ENCODE data around the gene CDH13. TPM values are rescaled to one million over a fixed set of nuclear protein-coding genes. Genes with fewer than 3 reads are reported as not detected.

CDH13 gene
- total RNA-seq, 2 donors from 2014 or later: 4.1 to 7.1 TPM

DNA sequence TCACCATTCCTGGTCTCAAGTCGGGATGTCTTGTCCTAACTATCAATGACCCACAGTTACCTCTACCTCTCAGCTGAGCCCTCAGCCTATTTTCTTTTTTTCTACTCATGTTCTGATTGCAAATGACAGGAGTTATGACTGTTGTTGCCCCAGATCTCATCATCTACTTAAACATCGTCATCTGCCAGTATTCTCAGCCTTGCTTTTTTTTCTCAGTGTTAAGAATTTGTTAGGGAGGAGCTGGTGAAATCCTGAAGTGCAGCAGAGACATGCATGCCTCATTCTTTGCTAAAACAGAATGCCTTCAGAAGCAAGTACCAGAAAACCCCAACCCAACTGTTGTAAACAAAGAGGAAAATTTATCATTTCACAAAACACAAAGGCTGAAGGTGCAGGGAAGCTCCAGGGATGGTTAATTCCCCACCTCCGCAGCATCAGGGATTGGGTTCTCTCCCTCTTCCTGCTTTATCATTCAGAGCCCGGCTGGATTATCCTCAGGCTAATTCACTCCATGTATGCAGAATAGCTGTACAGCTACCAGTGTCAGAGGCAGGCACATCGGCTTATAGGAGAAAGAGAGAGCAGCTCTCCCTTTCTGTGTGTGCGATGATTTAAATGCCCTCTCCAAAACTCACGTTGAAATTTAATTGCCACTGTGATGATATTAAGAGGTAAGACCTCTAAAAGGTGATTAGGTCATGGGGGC, 640.2 kb downstream of the CDH13 start:
- ATAC-seq (no peak), DNase-seq (no peak)
- intact Hi-C loops (cut with DNase I, micrococcal nuclease): no loop called here

DNA sequence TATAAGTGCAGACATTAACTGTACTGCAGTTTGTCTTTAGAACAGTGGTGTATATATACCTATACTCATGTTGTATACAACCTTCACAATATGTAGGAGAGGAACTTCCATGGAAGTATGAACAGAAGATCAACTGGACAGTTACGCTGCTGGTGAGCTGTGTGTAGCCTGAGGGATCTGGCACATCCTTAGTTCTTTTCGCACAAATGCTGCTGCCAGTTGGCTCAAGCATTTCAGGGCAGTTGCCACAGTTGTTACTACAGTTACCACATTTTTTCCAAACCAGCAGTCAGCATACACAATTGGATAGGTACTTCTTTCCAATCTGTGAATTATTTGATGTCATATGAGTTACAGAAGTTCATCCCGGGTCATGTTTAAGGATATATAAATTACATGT, 641.4 kb downstream of the CDH13 start:
- no peak for ATAC-seq
- no peak for DNase-seq
- intact Hi-C loops (cut with DNase I, micrococcal nuclease): no loop called here

DNA sequence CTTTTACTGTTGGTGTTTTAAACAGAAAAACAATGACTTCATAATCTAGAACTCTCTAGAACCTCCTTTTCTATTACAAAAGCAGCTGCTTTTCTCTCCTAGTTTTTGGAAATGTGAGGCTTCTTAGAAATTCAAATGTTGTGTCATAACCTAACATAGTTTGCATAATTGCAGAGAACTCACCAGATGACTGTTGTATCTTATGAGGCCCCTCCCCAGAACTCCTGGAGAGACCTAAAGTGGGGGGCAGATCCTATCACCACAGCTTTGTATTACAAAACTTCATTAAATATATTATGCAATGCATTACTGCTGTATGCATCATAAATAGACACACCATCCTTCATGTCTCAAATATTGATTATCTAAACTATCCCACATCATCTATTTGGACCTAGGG, 642.3 kb downstream of the CDH13 start:
- DNase-seq (no peak), ATAC-seq (no peak)
- intact Hi-C loops (cut with DNase I, micrococcal nuclease): no loop called here

DNA sequence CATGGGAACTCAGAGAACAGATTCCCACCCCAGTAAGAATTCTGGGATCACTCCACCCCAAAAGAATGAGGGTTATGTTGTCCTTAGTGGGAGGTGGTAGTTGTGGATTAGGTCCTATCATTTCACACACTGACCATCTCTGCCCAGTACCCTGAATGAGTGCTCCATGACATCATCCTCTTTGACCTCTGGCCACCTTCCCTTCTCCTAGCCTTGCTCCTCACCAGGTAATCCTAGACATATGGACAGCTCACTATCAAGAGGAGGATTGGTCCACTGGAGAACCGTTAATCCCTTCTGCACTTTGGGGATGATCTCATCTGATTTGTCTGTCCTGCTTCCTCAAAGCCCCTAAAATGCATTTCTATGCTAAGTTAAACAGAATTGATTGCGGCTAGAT, 642.8 kb downstream of the CDH13 start:
- DNase-seq (no peak), ATAC-seq (no peak)
- intact Hi-C loops (cut with DNase I, micrococcal nuclease): no loop called here

DNA sequence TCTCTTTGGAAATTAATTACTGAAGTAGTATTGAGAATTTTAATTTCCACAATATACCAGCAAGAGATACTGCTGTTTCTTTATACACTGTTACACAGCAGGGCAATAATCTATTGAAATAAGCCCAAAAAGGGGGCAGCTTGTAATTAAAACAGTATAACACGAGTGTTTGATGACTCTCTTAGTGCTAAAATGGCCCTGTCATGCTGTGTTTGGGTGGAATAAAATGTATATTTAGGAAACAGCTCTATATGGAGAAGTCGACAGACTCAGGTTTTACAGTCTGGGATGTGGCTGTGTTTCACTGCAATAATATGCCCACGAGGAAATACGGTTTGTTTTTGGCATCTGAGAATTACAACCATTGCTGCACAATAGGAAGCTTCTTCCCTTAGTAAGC, 643.3 kb downstream of the CDH13 start:
- ATAC-seq (no peak), DNase-seq (no peak)
- intact Hi-C loops (cut with DNase I, micrococcal nuclease): no loop called here

DNA sequence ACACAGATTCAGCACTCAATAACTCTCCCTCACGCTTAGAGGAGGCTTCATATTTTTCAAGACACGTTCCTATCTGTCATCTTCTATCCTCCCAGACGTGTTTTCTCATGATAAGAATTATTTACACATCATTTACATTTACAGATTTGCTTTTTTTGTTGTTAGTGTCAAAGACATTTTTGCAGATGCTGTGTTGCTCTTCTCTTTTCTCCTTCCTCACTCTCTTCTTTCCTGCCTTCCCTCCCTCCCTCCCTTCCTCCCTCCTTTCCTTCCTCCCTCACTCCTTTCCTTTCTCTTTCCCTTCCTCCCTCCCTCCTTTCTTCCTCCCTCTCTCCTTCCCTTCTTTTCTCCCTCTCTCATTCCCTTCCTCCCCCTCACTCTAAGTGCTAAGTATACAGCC, 643.9 kb downstream of the CDH13 start:
- no peak for ATAC-seq
- DNase-seq: no peak
- intact Hi-C loops (cut with DNase I, micrococcal nuclease): no loop called here

DNA sequence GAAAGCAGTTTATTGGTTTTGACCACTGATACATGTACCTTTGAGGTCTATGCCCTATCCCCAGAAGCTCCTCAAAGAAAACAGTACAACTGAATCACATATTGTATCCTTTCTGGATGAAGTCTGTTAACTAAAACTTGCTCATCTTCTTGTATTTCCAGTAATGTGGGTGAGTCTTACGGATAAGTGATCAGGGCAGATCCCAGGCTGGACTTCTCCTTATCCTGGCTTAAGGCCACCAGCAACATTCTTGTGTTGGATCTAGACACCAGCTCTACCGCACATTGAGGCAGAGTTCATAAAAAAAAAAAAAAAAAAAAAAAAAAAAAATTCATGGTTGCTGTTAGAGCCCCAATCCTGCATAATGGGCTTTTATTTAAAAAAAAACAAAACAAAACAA, 644.4 kb downstream of the CDH13 start:
- DNase-seq: no peak
- intact Hi-C loops (cut with DNase I, micrococcal nuclease): no loop called here
- ATAC-seq: no peak

DNA sequence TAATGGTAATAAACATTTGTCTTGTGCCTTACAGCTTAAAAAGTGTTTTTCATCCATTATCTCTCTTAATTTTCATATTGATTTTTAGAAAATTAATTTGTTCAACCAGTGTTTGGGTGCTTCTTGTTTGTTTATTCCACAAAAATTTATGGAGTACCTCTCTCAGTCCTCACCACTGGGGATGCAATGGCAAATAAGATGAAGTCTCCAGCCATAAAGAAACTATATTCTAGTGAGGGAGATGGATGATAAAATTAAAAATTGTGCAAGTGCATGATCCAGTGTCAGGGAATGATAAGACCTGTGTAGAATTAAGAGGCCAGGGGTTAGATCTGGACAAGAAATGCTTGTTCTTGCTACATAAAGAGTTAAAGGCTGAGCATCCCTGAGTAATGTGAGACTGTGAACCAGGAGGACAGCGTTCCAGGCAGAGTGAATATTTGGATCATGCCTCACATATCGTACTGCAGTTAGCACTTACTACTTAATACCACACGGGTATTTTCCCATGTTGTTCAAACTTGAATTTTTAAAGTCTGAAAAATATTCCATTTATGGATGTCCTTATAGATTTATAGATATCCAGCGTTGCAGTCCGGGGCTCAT, 645.3 kb downstream of the CDH13 start:
- no peak for ATAC-seq
- no peak for DNase-seq
- intact Hi-C loops (cut with DNase I, micrococcal nuclease): no loop called here

DNA sequence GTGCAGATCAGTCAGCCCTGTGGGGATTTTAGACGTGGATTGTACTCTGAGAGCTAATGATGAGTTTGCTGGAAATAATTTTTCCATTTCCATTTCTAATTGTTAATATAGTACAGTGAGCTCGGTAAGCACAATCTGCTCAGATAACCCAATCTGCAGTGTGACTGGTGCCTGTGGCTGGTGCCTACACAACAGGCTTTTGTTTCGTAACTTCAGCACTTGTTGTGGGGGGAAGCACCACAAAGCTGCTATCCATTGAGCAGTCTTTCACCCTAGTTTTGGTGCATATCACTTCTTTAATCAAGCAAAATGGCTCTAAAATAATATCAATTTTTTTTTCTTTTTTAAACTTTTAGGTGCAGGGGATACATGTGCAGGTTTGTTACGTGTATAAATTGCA, 646.1 kb downstream of the CDH13 start:
- intact Hi-C loops (cut with DNase I, micrococcal nuclease): no loop called here
- DNase-seq (no peak), ATAC-seq (no peak)

DNA sequence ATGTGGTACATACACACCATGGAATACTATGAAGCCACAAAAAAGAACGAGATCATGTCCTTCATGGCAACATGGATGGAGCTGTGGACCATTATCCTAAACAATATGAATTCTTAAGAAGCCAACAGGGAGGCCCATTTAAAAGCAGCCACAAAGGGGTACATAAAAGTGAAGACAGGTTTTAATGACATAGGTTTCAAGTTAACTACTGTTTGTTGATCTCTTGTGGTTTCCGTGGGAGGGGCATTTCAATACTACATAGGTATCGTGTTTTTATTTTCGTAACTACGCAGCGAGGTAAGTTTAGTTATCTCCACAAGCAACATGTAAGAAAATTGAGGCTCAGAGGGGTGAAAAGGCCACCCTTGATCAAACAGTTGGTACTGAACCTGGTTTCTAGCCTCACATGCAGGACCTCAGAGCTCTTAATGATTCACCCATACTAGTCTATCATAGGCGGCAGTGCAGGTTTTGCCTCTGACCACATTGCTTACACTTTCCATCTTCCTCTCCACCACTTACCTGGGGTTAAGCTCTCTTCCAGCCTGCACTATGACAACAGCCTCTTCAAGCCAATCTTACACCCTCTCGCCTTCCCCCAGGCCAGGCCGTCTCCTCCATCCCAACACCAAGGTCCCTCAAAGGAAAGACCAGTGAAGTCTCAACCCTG, 646.9 kb downstream of the CDH13 start:
- DNase-seq (no peak), ATAC-seq (no peak)
- intact Hi-C loops (cut with DNase I, micrococcal nuclease): no loop called here

DNA sequence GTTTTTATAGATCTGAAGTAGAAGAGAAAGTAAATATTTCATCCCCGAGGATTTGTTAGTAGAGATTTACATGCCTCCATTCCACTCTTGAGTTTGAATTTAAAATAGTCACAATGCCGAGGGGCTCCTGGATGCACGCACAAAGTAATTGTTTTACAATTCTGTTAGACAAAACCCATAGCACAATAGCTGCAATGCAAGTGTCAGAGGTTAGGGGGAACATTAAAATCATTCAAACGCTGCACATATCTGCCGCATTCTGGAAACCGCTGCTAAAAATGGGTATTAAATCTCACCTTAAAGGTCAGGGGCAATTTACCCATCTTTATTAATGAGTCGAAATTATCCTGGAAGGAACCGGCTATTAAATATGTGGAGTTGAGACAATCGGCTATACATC, 652.5 kb downstream of the CDH13 start:
- DNase-seq: no peak
- ATAC-seq: no peak
- intact Hi-C loops (cut with DNase I, micrococcal nuclease): no loop called here

DNA sequence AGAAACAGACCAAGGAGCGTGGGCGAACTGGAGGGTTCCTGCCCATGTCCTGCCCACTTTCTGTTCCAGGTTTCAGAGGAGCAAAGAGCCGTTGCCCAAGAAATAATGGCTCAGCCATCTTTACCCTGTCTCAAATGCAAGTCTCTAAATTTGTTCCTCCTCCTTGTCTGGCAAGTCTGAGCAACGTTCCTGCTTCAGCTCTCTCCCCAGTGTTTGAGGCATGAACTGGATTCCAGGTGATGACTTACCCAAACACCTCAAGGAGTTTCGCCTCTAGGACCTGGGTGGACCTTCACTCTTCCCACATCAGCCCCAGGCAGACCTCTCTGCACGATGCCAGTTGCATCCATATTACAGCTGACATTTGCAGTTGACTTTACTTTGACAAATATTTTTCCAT, 659.2 kb downstream of the CDH13 start:
- ATAC-seq (no peak), DNase-seq (no peak)
- intact Hi-C loops (cut with DNase I, micrococcal nuclease): no loop called here

DNA sequence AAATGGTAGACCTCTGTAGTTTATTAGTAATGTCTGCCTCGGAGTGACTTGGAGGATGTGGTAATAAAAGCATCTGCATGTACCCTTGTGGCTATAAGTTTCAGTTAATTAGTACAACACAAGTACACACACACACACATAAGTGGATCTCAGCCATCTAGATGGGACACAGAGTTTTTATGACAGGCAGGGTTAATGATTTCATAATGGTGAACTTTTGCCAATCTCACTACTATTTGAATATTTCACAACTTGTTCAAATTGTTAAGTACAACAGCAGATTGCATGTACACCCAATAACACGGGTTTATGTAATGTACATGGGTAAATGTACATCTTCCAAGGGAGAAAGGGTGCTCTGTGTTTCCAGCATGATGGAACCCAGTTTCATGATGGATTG, 669.7 kb downstream of the CDH13 start:
- DNase-seq: no peak
- intact Hi-C loops (cut with DNase I, micrococcal nuclease): no loop called here
- ATAC-seq: no peak

DNA sequence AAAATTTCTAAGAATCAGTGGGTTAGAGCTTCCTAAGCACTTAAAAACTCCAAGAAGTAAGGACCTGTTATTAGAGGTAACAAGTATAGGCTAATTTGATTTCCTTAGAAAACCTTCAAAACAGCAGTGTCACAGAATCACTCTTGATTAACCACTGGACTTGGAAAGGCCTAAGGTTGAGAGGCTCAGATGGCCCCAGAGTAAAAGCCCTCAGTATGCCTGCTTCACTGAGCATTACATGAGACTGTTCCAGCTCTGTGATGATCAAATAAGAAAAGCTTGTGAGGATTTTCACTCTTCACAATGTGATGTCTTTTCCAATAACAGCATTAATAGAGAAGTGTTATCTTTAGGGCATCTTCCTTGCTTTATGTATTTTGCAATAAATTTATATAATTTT, 671.8 kb downstream of the CDH13 start:
- intact Hi-C loops (cut with DNase I, micrococcal nuclease): no loop called here

DNA sequence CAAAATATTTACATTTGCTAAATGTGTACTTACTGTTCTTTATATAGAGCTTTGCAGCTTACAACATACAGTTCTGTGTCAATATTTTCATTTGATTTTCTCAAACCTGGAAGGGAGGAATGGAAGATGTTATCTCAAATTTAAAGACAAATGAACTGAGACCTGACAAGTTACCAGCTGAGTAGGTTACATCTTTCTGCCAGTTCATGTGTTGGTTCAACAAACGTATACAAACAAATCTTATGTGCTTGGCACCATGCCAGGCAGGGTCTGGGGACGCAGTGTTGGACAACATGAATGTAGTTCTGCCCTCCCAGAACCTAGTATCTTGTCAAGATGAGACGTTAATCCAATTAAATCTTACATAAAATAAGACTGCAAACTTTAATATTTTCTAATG, 673.6 kb downstream of the CDH13 start:
- ATAC-seq: no peak
- intact Hi-C loops (cut with DNase I, micrococcal nuclease): no loop called here
- DNase-seq: no peak

More for the DNA sequence above, 671.8 kb downstream of the CDH13 start:
- ATAC-seq: no peak
- no peak for DNase-seq

DNA sequence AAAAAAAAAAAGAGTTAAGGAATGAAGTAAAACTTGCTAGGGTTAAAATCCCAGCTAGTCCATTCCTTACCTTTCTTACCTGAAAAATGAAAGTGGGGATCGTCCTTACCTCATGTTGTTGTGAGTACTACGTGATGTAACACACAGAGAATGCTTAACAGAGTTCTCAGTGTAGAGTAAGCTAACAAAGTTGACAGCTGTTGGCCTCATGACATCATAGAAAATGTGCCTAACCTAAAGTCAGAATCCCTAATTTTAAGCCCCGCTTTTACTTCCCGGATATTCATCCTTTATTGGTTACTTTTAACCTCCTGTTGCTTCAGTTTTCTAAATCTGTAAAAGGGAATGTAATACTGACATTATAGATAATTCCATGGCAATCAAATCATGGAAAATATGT, 675.2 kb downstream of the CDH13 start:
- ATAC-seq (no peak), DNase-seq (no peak)
- intact Hi-C loops (cut with DNase I, micrococcal nuclease): no loop called here

DNA sequence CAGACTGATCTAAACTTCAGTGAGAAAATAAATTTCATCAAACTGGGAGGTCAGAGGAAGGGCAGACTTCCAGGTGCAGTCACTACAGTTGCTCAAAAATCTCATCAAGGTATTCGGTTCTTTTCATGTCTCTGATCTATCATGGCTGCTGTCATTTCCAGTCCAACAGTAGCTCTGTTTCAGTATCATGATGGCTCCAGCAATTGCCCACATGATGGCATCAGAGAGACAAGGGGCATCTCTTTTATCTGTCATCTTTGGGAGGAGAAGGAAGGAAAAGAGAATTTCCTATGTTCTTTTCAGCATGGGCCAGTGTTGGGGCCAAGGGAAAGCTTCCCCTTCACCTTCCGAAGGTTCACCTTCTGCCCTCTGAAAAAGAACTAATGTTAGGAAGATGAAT, 676.1 kb downstream of the CDH13 start:
- DNase-seq (no peak), ATAC-seq (no peak)
- intact Hi-C loops (cut with DNase I, micrococcal nuclease): no loop called here

DNA sequence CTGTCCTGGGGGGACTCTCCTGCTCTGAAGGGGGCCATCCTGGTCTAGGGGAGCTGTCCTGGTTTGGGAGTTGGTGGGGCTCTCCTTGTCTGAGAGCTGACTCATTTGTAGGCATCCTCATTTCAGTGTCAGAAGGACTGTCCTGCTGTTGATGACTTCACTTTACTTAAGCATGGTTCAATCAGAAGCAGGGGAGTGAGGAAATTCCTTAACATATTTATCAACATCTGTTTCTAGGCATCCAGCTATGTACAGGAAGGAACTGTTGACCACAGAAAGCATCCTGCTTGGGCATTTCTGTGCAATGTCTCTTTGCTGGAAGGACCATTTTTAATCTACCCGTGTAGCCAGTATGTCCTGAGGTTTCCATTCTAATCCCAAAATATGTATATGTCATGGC, 678.3 kb downstream of the CDH13 start:
- intact Hi-C loops (cut with DNase I, micrococcal nuclease): no loop called here
- ATAC-seq: no peak
- DNase-seq: no peak

DNA sequence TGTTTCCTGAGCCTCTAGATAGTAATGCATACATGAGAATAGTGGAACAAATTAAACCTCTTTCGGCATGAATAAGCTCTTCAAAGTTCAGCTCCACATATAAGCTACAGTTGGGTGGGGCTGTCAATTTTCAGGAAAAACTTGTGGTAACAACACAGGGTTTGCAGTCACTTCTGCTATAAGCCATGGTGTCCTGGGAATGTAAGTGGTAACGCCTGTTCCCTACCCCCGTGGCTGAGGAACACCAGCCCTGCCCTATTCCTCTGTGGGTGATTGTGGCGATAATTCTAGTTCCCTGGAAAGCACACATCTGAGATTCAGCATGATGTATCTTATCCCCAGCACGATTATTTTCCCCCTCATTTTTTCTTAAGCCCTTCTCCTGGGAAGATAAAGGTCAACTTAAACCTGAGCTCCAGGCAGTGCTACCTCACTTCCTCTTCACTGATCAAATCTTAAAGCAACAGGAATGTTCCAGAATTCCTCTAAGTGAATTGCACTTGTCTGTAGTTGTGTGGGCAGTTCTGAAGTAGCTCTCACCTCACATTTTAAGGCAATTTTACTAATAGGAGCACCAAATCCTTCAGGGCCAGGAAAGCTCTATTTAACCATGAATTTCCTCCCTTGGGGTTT, 680.3 kb downstream of the CDH13 start:
- DNase-seq (no peak), ATAC-seq (no peak)
- intact Hi-C loops (cut with DNase I, micrococcal nuclease): no loop called here

DNA sequence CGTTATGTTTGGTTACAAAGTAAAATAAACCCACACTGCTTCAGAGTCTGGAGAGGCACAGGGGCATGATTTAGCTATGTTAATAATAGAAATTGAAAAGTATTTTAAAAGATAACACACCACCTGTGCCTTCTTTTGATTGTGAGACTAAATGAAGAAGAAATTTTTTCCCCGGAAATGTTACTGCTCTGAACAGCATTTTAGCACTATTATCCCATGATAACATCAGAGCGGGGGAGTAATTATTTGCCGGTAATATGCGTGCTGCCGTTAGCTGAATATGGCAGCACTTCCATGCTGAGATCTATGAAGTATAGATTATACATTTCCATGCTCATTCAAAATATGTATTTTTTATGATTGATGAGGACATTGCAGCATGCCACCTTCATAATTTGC, 680.8 kb downstream of the CDH13 start:
- ATAC-seq (no peak), DNase-seq (no peak)
- intact Hi-C loops (cut with DNase I, micrococcal nuclease): no loop called here
